GM19239 (cell line): ENCODE measurements around the gene CDC16.

Experiments
- DNase-seq: peaks from one replicate; pipeline ENCODE4 v3.0.0; 2011; ENCODE audit warnings: low spot score; ENCODE audit not compliant: insufficient read length
- FAIRE-seq: peaks from 2 replicates; lab custom pipeline; 2011; peaks lifted over from hg19 to GRCh38; lab: Jason Lieb, UNC

CDC16 gene

DNA sequence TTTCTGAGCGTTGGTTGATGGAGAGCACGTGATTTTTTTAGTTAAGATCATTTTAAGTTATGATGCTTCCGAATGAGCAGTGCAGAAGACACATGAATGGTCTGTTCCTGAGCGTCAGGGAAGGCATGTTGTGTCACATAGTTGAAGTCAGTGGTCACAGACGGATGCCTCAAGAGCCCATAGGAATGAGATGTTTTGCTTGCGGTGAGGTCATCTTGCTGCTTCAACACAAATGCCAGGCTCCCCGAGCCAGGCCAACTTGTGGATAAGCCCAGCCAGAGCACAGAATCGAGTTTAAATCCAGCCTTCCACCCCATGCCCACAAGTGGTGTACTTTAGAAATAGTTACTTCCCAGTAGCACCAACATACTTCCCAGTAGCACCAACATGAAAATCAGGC, 52.1 kb downstream of the CDC16 start:
- no peak for FAIRE-seq
- DNase-seq, result no peak

DNA sequence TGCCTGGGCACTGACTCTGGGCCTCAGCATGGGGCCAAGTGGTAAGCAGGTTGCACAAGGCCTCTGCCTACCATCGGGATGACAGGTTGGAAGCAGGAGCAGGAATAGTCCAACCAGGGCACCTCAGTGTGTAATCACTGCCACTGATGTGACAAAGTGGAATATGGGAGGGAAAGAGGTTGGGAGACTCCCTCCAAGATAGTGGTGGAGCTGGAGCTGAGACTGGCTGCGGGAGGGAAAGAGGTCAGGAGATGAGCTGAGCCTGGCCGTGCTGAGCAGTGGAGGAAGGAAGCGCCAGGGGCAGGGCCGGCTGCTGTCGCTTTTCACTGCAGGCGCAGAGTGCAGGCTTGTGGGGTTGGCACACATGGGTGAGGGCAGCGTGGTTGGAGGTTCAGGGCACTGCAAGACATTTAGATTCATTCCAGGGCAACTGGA, 53.5 kb downstream of the CDC16 start:
- no peak for DNase-seq
- FAIRE-seq, result no peak

DNA sequence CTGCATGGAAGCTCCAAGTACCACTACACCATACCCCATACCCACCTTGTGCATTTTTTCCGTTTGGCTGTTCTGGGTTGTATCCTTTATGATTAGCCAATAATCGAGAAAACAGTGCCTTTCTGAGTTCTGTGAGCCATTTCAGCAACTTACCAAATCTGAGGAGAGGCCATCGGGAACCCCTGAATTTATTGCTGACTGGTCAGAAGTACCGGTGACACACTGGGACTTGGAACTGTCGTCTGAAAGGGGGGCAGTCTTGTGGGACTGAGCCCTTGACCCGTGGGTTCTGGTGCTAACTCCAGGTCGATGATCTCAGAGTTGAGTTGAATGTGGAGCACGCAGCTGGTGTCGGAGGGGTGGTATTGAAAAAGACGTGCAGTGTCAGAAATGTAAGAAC, 61.8 kb downstream of the CDC16 start:
- no peak for FAIRE-seq
- no peak for DNase-seq

DNA sequence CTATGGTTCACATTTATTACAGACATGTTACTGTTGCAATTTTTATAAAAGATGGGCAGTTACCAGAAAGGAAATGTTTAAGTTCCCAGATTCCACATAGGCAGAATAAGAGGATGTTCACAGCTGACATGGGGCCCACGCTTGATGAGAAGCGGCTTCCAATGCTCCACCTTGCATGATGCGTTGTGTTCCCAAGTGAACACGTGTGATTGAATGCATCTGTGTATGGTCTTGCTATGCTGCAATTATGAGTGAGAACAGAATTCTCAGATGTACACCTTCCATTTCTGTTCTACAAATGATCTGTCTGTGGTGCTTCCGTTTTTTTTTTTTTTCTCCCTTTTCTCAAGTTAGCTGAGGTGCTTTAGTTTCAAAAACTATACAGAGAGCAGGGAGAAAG, 62.2 kb downstream of the CDC16 start:
- DNase-seq (no peak), FAIRE-seq (no peak)

DNA sequence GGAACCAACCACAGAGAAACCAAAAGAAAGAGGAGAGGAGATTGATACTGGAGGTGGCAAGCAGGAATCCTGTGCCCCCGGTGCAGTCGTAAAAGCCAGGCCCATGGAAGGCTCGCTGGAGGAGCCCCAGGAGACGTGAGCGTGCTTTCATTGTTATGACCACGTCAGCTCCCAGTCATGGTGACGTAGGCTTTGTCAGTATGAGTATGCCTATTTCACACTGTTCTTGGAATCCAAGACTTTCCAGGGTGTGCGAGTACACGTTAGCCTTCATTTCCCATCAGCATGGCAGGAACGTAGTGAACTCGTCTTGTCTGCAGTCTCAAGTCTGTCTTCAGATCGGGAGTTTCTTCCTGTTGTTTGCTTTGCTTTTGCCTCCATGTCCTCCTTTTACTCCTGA, 64.2 kb downstream of the CDC16 start:
- FAIRE-seq (no peak), DNase-seq (no peak)

DNA sequence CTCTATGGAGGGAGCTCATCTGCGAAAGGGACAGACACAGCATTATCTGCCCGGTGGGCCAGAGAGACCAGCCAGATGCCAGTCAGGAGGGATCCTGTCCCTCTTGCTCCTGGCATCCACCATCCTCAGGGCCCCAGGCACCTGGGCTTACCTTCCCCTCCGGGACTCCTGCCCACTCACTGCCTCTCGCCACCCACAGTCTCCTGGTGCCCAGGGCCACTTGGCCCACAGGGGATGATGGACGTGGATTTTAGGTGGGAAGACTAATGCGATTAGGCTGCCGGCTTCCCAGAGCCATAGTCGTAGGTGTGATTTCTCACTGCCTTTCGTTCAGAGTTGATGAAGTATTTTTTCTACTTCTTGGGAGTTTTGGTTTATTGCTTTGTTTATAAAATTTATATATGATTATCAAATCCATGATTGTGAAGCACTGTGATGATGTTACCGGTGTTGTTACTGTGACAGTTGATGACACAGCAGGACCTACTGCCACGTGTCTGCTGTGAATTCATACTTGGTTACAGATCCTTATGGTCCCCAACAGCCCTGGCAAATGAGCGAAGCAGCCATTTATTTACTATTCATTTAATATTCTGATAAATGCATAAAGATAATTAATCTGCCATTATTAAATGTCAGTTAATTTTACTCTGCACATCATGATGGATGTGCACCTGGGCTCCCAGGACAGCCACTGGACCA, 65.1 kb downstream of the CDC16 start:
- DNase-seq (no peak), FAIRE-seq (no peak)

DNA sequence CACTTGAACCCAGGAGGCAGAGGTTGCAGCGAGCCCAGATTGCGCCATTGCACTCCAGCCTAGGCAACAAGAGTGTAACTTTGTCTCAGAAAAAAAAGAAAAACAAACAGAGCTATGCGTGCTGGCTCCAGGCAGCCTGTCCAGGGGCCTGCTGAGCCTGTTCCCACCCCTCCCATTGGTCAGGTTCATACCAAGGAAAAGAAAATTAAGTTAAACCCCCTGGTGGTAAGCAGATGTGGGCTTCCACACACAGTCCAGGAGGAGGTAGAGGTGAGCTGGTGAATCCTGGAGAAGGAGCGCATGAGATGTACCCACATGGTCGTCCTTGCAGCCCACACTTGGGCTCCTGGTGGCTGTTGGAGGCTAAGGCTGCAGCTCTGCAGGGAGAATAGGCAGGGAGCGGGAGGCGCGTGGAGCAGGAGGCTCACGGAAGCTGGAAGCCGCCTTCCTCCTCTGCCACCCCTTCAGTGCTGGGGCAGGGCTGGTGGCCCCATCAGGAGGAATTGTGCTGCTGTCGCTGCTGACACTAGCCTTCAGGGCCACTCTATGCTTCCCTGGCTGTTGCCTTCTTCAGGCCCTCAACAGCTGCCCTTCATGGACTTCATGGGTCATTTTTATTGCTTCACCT, 69.1 kb downstream of the CDC16 start:
- FAIRE-seq (no peak), DNase-seq (no peak)

DNA sequence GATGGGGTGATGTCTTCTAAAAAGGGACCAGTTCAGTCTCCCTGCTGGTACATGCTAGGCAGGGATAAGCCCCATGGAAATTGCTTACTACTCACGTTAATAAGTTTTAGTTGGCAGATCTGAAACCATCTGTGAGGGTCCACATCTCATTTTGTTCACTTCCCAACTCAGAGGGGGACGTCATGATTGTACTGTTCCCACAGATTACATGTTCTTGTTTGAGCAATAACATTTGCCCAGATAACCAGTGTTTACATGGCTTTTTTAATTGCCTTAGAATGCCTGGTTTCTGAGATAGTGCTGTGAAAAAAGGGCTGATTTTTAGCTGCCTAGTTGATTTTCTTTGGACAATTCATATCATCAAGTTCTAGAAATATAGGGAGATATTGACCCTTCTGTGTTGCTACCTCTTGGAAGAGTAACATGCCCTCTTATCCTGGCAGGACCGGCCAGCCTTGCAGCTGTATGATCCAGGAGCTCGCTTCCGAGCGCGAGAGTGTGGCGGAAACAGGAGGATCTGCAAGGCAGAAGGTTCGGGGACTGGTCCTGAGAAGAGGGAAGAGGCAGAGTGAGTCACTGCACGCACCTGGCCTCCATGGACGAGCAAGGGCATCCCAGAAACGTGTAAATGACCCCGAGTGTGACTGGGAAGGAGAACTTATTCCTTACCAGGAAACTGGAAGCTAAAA, 69.8 kb downstream of the CDC16 start:
- no peak for FAIRE-seq
- no peak for DNase-seq

DNA sequence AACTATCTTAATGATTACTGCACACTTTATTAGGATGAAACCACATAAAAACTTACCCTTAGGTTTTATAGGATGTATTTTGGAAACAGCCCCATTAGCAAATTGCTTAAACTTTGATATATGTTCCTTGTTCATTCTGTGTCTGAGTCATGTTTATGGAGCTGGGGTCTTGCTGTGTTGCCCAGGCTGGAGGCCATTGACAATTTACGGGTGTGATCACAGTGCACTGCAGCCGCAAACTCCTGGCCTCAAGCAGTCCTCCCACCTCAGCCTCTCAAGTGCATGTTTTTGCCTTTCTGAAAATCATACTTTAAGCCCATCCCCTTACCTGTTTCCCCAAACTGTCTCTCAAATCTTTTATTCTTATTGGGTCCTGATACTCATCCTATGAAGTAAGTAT, 74.4 kb downstream of the CDC16 start:
- DNase-seq (no peak), FAIRE-seq (no peak)

DNA sequence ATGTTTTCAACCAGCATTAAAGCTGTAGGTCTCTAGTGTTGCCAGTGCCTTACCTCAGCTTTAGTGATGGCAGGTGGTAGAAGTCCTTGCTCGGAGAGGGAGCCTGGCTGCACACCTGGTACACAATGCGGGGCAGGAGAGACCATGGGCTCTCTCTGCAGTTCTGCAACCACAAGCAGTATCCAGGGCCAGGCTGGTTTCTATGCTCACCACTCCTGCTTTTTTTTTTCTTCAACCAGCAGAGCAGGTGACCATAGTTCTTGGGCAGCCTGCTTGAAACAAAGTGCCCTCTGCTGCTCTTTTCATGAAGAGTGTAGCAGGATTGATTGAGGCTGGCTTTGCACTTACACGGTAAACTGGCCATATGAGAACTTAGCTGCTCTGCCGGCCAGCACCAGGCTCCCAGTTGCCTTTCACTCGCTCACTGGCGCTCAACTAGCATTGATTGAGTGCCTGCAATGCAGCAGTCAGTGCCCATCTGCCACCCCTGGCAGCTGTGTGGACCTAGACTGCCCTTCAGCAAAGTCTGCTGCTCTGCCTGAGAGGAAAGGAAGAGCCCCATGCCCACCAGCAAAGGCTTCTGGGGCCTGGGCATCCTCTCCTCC, 75.2 kb downstream of the CDC16 start:
- no peak for DNase-seq

DNA sequence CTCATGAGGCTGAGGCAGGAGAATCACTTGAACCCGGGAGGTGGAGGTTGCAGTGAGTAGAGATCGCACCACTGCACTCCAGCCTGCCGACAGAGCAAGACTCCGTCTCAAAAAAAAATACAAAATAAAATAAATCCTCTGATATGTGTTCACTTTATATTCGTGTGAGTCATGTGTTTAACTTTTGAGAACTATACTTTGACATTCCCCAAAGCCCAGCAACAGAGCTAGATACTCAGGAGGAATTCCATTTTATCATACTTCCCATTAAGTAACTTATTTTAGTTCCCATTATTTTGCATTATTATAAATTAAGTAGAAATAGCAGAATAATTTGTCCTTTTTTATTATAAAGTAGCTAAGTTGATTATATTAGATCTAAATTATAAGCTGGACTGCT, 76.3 kb downstream of the CDC16 start:
- FAIRE-seq, result no peak
- no peak for DNase-seq

More for the DNA sequence above, 75.2 kb downstream of the CDC16 start:
- no peak for FAIRE-seq

DNA sequence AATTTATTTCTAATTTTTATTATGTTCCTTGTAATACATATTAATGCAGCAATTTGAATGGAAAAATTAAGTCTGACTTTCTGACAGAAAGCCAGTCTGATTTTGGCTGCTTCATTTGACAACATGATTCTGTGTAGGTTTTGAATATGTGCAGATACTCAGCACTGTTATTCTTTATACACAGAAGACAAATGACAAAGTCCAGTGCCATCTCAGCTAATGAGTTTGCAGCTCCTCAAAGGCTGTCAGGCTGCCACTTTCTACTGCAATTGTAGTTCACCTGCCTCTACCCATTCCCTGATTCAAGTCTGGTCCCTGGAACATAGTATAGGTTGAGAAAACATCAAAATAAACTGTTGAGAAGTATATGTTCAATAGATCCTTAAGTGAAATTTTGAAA, 76.7 kb downstream of the CDC16 start:
- FAIRE-seq (no peak), DNase-seq (no peak)

DNA sequence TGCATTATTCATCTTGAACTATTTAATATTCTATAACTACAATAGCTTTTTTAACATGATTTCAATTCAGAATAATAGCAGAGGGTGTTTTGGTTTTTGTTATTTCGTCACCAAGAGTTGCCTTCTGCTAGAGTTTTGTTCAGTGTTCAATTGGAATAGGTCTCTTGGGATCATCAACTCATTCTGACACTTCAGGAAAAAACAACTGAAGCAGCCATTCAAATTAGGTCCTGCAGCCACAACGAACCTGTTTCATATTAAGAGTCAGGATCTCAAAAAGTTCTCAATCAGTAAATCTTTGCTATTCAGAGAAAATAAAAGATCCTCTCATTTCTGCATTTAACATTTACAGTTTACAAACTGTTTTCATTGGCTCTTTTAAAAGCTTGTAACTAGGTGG, 77.2 kb downstream of the CDC16 start:
- DNase-seq, result no peak
- peak; percentile 71 for FAIRE-seq

DNA sequence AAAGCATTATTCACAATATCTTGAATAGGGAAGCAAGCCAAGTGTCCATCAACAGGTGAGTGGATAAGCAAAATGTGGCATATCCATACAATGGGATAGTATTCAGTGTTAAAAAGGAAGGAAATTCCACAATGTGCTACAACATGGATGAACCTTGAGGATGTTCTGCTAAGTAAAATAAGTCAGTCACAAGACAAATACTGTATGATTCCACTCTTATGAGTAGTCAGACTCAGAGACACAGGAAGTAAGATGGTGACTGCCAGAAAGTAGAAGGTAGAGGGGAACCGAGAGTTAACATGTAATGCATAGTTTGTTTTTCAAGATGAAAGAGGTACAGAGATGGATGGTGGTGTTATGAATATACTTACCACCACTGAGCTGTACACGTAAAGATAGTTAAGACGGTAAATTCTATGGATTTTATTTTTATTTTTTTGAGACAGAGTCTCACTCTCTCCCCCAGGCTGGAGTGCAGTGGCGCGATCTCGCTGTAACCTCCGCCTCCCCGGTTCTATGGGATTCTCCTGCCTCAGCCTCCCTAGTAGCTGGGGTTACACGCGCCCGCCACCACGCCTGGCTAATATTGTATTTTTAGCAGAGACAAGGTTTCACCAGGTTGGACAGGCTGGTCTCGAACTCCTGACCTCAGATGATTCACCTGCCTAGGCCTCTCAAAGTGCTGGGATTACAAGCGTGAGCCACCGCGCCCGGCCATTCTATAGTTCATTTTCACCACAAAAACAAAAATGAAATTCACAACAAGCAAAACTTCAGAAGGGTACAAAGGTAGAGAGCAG, 78.6 kb downstream of the CDC16 start:
- FAIRE-seq (peak; percentile 70), DNase-seq (peak; percentile 22)

DNA sequence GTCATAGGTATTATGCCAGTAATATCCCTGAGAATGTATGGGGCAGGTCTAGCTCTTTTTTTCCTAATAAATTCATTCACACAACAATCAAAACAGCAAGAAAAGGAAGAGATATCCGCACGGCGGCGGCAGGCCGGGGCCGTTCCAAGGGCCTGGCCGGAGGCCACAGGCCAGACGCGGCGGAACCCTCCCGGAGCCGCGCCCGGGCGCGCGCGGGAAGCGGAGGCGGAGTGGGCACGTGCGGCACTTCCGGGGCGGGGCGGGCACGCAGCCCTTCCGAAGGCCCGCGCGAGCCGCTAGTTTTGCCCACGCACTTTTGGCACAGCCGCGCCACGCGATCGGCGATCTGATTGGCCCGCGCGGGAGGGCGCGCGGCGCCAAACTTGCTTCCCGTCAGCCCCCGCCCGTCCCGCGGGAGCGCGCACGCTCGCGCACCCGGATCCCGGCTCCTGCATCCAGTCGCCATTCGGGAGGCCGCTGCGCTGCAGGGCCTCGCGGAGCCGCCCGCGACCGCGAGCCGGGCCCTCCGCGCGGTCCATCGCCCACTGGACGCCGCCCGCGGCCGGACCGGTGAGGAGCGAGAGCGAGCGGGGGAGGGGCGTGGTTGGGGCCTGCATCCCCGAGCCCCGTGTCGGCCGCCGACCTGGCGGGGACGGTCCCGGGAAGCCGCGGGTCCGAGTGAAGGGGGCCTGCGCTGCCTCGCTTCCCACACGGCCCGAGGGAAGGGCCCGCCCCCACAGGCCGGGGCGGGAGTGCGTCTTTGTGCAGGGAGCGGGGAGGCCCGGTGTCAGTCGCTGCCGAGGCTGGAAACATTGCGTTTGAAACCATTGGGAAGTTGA, 79.6 kb downstream of the CDC16 start, which contains the start of gene CHAMP1:
Gene CHAMP1, plus strand, starts transcription at position 430 of the 839 bp plus-strand sequence. CDS start 9,340 bp downstream, outside the sequence.
- peak; percentile 78 for DNase-seq
- peak; percentile 88 for FAIRE-seq

DNA sequence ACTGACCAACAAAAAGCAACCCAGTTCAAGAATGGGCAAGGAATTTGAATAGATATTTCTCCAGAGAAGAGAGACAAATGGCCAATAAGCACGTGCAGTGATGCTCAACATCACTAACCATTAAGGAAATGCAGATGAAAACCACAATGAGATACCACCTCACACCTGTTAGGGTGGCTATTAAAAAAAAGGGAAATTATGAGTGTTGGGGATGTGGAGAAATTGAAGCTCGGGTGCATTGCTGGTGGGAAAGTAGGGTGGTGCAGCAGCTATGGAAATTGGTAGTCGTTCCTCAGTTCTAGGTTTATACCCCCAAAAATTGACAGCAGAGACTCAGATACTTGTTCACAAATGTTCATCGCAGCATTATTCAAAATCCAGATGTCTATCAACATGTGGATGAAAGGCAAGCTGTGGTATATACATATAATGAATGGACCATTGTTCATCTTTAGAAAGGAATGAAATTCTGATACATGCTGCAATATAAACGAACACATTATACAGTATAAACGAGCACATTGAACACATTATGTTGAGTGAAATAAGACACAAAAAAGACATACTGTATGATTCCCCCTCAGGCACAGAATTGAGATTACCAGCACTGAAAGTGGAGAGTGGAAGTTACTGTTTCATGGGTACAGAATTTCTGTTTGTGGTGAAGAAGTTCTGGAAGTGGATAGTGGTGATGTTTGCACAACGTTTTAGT, 80.5 kb downstream of the CDC16 start:
- no peak for DNase-seq
- FAIRE-seq, result peak; percentile 77

DNA sequence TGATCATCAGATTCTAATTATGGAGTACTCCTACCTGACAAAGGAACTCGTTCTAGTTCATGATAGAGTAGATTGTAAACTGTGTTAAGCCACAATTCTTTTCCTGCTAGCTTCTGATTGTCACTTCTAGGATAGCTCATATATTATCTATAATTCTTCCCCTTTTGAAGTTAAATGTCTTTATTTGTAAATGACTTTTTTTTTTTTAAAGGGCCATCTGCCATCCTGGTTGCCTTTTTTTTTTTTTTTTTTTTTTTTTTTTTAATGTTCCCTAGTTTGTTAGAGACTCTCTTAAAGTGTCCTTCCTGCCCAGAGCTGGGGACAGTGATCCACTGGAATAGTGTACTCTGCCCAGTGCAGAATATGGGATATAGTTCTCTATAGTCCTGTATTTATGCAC, 83.9 kb downstream of the CDC16 start:
- DNase-seq (no peak), FAIRE-seq (no peak)

DNA sequence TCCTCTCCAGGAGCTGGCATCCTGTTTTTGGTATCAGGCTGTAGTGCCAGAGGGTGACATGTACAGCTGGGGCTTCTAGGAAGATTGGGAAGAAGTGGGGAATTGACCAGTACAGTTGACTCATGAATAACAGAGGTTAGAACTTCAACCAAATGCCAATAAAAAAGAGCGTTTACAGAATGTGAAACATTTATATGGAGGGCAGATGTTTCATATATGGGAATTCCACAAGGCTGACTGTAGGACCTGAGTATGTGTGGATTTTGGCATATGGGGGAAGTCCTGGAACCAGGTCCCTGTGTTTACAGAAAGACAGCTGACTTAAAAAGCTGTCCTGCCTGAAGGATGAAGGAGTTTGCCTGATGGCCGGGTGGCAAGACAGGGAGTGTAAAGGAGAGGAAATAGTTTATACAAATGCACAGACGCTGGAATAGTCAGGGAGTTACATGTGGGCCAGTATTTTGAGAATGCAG, 84.8 kb downstream of the CDC16 start:
- FAIRE-seq, result no peak
- no peak for DNase-seq

DNA sequence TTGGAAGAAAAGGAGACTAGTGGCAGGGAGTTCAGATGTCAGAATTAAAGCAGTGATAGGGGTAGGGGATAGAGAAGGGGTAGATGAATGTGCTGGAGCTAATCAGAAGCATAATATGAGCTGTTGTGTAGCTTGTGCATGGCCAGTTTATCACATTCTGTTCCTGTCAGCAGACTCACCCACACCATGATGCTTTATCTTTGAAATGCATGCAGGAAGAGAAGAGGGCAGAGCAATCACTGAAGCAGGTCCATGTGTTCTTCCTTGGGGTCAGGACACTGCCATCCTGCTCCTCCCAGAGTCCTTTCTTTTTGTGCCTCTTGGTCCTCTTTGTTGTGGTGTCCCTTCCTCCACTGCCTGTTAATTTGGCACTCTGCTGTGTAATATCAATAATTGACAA, 85.4 kb downstream of the CDC16 start:
- FAIRE-seq (no peak), DNase-seq (no peak)
